Right forelimb (tissue), 1 donor: ENCODE measurements around the gene LARP1.
"Not testable (repeated sequence)": the region's sequence is repeated elsewhere in the genome, so short reads cannot be mapped to it uniquely, and the experiment has no call there.

ENCODE experiments used
- DNase-seq: peaks from one replicate; pipeline ENCODE4 v3.0.0-alpha.2; 2018

The LARP1 gene

GRCh38 chr5:154755361-154756008 lies at the start of gene LARP1:
LARP1 (plus strand) TSS chr5:154755377; CDS start chr5:154755758, 381 bp downstream.
- no peak for DNase-seq

DNA sequence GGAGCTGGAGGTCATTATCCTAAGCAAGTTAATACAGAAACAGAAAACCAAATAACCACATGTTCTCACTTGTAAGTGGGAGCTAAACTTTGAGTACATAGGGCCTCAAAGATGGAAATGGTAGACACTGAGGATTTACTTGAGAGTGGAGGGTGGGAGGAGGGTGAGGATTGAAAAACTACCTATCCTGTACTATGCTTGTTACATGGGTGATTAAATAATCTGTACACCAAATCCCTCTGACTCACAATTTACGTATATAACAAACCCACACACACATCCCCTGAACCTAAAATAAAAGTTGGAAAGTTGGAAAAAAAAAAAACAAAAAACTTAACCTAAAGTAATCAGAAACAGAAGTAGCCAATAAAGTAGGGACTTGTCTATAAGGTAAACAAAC lies 48.8 kb upstream of the LARP1 start:
- no peak for DNase-seq

DNA sequence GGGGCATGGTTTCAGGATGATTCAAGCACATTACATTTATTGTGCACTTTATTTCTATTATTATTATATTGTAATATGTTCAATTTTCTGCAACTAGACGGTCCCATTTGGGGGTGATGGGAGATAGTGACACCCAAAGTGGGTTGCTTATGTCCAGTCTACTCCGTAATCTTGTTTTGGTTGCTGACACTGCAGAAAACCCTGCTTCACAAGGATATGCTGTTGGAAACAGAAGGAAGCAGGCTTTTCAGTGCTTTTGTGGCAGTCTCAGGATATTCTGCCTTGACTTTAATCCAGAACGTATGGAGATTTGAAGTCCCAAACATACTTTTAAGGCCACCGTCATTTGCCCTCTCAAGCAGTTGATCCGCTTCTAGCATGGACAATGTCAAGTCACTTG lies 47.5 kb upstream of the LARP1 start:
- no peak for DNase-seq

DNA sequence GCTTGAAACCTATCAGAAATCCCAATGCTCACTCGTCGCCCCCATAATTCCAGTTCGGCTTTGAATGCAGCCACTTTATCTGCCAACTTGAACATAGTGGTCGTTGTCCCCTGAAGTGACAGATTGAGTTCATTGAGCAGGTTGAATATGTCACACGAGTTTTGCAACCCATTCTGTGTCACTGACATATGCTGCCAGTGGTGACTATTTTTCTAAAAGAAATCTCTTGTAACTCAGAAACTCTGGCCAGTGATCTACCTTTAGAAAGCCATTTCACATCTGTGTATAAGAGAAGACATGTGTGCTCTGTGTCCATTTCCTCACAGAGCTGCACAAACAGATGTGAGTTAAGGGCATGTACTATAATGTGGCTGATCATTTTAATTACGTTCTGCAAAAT lies 47.0 kb upstream of the LARP1 start:
- DNase-seq = no peak

- no peak for DNase-seq
Measured at GRCh38 chr5:154708846-154709245, 46.3 kb upstream of the LARP1 start.

DNA sequence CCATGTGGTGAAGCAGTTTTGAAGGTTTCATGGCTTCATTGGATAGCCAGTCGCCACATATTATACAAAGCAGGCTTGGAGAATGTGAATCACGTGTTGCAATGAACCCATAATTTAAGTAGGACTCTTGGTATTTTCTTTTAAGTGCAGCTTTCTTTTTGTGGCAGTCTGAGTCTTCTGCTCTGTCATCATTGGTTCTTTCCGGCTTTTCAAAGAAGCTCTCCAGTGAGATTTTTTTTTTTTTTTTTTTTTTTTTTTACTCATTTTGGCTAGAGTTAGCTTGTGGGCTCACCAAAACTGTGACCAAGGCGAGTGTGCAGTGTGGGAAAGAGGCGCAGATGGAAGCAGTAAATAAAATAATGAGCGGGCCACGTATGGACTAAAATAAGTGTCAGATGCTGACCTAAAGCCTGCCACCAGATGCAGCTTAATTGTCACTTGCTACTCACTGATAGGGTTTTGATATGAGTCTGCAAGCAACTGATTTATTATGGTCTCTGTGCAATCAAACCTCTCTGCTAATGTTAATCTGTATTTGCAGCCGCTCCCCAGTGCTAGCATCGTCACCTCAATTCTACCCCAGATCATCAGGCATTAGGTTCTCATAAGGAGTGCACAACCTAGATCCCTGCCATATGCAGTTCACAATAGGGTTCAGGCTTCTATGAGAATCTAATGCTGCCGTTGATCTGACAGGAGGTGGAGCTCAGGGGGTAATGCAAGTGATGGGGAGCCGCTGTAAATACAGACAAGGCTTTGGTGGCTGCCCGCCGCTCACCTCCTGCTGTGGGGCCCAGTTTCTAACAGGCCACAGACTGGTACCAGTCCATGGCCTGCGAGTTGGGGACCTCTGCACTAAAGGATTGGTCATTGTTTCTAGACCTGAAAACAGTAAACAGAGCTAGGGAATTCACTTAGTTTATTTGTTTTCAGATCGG lies 45.5 kb upstream of the LARP1 start:
- no peak for DNase-seq

DNA sequence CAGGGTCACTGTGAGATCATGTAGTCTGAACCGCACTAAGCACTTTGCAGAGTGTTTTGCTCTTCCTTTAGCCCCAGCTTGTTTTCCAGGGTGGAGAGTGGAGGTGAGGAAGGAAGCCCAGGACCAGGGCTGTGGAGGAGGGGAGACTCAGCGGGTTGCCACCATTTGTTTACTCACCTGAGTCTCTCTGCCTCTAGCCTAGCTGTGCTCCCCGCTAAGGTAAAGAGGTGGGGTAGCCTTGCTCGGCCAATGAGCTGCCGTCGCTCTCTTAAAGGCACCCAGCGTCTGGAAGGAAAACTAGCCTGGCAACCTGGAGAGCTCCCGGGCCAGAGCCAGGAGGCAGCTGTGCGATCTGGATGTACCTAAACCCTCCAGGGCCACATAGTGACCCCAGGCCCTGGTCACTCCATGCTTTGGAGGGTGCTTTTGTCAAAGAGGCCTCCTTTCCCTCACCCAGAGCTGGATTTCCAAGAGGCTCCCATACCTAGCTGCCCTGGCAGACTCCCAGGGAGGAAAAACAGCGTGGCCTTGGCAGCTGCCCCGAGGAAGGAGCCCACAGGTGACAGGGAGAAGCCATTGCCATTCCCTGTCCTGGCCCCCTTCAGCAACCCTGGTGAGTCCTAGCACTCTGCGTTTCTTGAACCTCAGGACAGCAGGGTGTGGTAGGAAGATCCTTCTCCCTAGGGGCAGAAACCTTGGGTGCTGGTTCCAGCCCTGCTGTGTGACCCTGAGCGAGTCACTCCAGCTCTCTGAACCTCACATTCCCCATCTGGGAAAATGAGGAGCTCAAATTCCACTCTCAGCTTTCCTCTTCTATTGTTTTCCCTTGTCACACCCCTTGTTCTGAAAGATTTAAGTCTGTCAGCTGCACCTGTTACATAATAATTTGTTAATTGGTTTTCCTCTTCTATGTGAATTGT lies 42.4 kb upstream of the LARP1 start:
- no peak for DNase-seq

DNA sequence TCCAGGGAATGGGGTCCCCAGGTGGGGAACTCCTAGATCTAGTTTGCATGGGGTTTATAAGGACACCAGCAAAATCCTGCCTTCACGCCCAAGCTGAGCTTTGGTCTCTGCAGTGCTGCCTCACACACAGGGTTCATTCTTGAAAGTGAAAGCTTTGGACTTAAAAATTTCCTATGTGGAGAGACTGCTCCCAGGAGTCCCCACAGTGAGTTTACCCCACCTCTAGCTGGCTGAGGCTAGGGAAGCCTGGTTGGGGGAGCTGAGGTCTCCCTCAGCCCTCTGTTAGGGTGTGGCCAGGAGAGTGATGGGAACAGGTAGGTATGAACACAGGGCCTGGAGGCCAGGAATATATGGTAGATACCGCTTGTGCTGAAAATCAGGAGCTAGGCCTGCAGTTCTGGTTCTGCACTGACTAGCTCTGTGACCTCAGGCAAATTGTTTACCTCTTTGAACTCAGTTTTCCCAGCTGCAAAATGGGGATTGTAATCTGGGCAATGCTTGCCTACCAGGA lies 41.5 kb upstream of the LARP1 start:
- DNase-seq = no peak

GRCh38 chr5:154714266-154714986 lies 40.8 kb upstream of the LARP1 start:
- DNase-seq = no peak

GRCh38 chr5:154721481-154722058 lies 33.6 kb upstream of the LARP1 start:
- DNase-seq = no peak

- DNase-seq = no peak
Measured at GRCh38 chr5:154722097-154722496, 33.1 kb upstream of the LARP1 start.

DNA sequence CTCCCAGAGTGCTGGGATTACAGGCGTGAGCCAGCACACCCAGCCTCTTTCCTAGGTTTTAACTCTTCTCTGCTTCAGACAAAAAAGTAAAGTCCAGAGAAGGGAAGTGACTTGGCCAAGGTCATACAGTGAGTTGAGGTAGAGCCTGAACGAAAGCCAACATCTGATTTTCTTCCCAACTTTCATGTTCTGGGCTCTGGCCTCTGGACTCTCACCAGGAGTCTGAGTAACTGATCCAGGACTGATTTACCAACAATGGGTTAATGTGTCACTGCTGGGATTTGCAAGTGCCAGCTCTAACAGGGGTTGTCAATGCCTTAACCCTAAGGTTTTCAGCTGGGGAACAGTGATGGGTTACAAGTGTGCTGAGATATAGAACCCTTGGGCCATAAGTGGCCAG lies 32.2 kb upstream of the LARP1 start:
- no peak for DNase-seq

DNA sequence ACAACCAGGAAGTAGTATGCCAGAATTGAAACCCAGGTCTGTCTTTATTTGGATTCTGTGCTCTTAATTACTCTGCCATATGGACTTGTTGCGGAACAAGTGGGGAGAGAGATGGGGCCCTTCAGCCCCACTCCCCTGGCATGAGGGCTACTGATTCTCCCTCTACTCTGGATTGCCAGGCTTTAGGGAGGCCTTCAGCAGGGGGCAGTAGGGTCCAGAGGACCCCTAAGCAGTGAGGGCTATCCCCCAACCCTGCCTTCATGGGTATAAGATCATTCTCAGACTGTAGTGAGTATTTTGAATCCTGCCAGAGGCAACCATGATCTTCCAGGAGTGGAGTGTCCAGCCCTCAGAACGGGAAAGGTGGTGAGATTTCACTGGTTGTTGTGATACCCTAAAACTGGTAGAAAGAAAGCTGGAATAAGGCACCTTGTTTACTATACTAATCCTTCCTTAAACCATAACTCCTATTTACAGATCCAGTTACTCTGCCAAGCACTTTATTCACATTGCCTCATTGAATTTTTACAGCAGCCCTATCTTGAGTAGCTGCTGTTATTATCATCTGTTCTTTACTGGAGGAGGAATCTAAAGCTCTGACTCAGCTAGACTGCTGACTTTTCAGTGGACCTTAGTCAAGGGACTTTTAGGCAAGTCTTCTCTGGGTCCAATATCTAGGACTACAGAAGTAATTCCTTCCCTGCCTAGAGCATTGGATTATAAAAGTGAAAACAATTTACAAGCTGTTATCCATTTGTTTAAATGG lies 31.3 kb upstream of the LARP1 start:
- DNase-seq = no peak

- DNase-seq = no peak
Measured at GRCh38 chr5:154727361-154727760, 27.8 kb upstream of the LARP1 start.

DNA sequence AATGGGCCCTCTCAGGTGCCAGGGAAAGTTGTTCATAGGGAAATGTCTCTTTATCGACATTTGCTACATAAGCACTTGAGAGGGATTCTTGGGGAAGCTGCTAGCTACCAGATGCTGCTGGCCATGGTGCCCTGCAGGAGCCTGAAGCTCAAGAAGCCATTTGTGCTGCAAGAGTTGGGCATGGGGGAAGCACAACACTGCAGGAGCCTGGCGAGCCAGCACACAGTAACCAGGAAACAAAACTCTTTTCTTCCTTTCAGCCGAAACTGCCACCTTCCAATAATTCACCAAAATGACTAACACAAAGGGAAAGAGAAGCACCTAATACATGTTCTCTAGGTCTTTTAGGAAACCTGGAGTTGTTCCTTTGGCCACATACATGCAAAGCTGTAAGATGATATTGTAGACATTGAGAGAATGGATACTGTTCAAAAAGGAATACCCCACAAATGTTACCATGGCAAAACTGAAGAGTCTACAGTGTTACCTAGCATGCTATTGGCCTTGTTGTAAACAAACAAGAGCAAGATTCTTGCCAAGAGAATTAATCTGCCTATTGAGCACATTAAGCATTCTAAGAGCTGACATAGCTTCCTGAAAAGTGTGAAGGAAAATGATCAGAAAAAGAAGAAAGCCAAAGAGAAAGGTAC lies 26.1 kb upstream of the LARP1 start:
- DNase-seq = no peak

GRCh38 chr5:154729613-154730012 lies 25.6 kb upstream of the LARP1 start:
- no peak for DNase-seq

DNA sequence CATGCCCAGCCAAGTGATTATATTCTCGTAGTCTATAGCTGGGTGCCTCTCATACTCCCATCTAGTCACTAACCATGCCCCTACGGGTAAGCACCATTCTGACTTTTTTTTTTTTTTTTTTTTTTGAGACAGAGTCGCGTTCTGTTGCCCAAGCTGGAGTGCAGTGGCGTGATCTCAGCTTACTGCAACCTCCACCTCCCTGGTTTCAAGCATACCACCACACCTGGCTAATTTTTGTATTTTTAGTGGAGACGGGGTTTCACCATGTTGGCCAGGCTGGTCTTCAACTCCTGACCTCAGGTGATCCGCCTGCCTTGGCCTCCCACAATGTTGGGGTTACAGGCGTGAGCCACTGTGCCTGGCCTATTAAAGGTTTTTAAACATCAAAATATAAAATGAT lies 24.4 kb upstream of the LARP1 start:
- DNase-seq = not testable (repeated sequence)

- no peak for DNase-seq
Measured at GRCh38 chr5:154732212-154732611, 23.0 kb upstream of the LARP1 start.

DNA sequence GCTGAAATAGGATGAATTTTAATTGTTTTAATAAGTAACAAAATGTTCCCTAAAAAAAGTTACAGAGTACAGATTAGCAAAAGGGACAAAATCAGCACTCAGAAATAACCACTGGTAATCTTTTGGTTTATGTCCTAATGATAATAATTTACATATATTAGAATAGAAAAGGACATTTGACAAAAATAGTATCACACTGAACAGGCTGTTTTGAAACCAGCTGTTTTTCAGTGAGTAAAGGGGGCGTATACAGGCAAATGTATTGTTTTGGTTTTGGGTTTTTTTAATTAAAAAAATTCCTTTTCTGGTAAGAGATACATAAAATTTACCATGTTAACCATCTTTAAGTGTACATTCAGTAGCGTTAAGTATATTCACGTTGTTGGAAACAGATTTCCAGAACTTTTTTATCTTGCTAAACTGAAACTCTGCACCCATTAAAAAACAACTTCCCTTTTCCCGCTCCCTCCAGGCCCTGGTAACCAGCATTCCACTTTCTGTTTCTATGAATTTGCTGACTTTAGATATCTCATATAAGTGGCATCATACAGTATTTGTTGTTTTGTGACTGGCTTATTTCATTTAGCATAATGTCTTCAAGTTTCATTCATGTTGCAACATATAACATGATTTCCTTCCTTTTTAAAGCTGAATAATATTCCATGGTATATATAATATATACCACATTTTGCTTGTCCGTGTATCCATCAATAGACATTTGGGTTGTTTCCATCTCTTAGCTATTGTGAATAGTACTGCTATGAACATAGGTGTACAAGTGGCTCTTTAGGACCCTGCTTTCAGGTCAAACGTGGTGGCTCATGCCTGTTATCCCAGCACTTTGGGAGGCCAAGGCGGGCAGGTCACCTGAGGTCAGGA lies 20.6 kb upstream of the LARP1 start:
- DNase-seq = no peak
